ENCODE results near the gene SKOR2.
"Not testable (repeated sequence)": the region's sequence is repeated elsewhere in the genome, so short reads cannot be mapped to it uniquely, and the experiment has no call there.

Gene SKOR2

DNA sequence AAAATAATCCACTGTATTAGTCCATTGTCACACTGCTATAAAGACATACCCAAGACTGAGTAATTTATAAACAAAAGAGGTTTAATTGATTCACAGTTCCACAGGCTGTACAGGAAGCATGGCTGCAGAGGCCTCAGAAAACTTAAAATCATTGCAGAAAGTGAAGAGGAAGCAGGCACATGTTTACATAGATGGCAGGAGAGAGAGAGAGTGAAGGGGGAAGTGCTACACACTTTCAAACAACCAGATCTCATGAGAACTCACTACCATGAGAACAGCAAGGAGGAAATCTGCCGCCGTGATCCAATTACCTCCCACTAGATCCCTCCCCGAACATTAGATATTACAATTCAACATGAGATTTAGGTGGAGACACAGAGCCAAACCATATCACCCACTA lies 55.5 kb downstream of the SKOR2 start:
- DNase-seq (ENCODE audit: low read depth), result not testable (repeated sequence)

DNA sequence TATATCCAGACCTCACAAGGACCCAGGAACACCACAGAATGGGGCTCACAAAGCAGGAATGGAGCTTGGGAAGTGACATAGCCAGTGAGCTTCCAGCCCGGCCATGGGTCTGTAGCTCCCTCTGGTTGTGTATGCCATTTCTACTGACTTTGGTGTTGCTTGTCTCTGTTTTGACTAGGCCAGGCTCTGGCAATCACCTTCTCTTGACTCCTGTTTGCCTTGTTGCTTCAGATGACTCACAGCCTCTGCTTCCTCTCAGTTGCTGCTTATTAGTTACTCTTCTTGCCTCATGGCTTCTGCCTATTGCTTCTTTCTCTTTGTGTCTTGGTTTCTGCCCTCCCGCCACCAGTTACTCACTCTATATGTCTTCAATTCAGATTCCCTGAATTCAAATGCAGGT lies 59.5 kb downstream of the SKOR2 start:
- DNase-seq (ENCODE audit: low read depth), result no peak

DNA sequence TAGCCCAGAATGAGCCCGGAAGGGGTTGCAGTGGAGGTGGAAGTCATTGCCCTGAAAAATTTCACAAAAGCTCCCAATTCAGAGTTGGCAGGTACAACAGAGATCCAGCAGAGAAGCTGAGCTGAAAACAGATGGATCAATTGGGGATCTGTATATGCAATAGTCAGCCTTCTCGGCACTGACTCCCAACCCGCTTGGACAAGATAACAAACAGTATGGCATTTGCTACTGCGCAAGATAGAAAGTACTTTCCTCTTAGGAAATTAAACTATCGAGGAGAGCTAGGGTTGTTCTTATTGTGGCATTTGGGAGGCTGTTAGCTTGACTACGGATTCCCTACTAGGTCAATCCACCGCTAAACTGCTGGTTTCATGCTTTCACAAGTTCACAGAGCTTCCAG lies 63.7 kb downstream of the SKOR2 start:
- DNase-seq (ENCODE audit: low read depth), result no peak

DNA sequence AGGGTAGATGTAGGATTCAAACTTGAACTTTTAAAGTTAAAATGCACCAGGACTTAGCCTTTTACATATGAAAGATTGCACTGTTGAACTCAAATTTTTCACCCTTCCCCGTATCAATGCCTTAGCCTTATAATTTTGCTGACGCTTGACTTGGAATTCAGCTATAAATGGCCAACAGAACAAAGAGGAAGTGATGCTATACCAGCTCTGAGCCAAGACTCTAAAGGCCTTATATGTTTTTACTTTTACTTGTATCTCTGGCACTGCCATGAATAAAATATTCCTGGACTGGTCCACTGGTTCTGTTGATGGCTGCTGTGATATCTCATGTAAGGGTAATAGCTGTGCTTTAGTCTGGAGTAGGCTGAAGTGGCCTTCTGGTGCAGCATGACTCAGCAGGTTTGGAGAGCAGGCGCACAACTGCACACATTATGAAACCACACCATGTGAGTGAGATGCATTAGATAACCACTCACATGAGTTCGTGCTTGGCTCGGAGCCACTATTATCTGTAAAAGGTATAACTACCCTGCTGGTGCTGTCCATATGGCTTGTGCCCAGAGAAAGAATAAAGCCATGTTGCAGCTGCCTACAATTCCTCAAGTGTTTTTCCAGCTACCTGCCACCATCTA lies 66.9 kb downstream of the SKOR2 start:
- no peak for DNase-seq (ENCODE audit: low read depth)

DNA sequence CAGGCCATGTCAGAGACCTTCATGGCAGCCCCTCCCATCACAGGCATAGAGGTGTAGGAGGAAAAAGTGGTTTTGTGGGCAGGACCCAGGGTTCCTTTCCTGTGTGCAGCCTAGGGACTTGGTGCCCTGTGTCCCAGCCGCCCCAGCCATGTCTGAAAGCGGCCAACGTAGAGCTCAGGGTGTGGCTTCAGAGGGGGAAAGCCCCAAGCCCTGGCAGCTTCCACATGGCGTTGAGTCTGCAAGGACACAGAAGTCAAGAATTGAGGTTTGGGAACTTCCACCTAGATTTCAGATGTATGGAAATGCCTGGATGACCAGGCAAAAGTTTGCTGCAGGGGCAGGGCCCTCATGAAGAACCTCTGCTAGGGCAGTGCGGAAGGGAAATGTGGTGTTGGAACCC lies 69.3 kb downstream of the SKOR2 start:
- not testable (repeated sequence) for DNase-seq (ENCODE audit: low read depth)

DNA sequence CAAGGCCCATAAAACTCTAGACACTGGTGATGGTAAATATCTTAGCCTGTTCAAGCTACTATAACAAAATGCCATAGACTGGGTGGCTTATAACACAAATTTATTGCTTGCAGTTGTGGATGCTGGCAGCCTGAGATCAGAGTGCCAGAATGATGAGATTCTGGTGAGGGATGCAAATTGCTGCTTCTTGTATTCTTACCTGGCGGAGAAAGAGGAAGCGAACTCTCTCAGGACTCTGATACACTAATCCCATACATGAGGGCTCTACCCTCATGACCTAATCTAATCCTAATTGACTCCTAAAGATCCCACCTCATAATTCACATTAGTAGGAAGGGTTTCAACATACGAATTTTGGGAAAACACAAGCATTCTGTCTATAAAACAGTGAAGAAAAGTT lies 70.7 kb downstream of the SKOR2 start:
- DNase-seq (ENCODE audit: low read depth), result no peak

DNA sequence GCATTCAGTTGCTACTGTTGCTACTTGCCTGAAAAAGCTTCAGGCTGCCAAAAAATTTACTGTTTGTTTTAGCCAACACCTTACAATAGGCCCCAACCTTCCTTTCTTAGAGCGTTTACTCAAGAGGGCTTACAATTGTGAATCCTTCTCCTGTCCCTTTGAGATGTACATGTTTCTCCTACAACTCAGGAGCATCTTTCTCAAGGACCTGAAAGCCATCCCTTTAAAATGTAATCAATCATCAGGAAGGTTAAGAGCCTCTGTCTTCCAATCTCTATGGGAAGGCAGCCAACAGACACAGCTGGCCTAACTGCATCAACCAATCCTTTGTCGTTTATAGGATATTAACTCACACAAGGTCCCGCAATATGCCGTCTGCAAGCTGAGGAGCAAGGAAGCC lies 71.9 kb downstream of the SKOR2 start:
- DNase-seq (ENCODE audit: low read depth), result no peak

DNA sequence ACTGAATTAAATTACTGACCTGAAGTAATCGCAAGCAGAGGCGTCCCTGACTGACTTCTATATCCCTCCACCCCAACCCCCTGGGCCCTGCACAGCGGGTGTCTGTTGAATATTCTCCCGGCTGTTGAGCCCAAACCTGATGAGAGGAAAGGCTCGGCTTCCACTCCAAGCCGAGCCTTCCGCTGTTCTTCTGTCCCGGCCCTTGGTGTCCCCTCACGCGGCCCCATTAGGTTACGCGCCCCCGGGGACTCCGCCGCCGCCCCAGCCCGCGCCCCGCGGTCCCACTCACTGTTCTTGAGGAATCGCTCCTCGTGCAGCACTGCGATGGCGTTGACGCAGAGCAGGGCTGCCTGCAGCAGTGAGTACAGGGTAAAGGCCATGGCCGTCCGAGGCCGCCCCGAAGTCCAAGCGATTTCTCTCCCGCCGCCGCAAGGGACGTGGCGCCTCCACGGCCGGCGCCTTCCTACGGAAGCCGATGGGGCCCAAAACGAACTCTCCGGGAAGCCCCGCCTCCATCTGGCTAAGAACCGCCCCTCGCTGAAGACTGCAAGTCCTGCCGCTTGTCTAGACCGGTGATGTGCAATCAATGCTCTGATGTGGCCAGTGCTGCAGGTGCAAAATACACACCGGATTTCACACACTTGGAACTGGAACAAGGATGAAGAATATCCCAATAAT lies 75.4 kb downstream of the SKOR2 start, which contains the start of gene IER3IP1:
Gene IER3IP1, minus strand, starts transcription at position 467 of the 678 bp plus-strand sequence. Its CDS starts 87 bp downstream, at position 380.
- DNase-seq (ENCODE audit: low read depth), result peak; percentile 86

DNA sequence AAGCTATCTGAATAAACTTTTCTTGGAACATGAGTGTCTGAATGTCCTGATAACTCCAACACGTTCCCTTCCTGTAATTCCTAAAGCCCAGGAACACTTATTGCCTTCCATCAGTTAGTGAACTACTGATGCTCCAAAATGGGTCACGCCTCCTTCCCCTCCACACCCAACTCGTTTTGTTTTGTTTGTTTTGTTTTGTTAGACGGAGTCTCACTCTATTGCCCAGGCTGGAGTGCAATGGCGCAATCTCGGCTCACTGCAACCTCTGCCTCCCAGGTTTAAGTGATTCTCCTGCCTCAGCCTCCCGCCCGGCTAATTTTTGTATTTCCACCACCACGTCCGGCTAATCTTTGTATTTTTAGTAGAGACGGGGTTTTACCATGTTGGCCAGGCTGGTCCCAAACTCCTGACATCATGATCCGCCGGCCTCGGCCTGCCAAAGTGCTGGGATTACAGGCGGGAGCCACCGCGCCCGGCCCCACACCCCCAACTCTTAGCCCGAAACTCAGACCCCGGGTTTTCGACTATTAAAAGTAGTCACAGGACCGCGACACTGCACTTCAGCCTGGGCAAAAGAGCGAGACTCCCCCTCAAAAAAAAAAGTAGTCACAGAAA lies 76.1 kb downstream of the SKOR2 start:
- DNase-seq (ENCODE audit: low read depth), result no peak

DNA sequence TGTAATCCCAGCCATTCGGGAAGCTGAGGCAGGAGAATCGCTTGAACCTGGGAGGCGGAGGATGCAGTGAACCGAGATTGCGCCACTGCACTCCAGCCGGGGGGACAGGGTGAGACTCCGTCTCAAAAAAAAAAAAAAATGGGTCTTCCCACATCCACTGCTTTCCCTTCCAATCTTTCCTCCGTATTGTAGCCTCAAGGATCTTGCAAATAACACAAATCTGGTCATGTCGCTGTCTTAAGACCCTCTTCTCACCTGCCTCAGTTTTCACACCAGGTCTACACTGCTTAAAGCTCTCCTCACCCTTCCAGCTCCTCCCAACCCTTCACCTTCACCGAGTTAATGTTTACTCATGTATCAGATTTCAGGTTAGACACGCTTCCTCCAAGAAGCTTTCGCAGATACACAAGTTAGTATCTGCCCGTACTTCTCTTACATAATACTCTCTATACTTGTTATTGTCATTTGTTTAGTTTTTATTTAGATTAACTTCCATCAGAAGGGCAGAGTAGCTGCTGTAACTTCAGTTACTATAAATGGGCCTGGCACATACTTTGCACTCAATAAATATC lies 76.8 kb downstream of the SKOR2 start:
- DNase-seq (ENCODE audit: low read depth), result no peak

DNA sequence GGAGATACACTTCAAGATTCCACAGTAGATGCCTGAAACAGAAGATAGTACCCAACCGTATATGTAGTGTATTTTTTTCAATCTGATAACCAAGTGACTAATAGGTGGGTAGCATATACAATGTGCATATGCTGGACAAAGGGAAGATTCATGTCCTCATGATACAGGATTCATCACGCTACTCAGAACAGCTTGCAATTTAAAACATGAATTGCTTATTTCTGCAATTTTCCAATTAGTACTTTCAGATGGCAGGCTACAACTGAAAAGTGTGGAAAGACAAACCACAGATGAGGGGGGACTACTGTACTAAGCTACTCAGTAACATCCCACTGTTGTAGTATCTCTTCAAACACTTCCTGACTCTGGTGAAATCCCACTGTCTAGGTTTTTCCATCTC lies 79.0 kb downstream of the SKOR2 start:
- no peak for DNase-seq (ENCODE audit: low read depth)

DNA sequence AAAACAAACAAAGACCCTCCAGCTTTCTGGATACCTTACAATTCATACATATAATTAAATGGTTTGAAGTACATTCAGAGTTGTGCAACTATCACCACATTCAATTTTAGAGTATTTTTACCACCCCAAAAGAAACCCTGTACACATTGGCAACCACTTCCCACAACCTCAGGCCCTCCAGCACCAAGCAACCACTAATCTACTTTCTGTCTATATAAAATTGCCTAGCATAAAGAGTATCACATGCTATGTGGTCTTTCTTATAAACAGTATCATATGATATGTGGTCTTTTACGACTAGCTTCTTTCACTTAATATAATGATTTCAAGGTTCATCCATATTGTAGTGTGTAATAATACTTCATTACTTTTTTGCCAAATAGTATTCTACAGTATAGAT lies 82.5 kb downstream of the SKOR2 start:
- DNase-seq (ENCODE audit: low read depth), result no peak

DNA sequence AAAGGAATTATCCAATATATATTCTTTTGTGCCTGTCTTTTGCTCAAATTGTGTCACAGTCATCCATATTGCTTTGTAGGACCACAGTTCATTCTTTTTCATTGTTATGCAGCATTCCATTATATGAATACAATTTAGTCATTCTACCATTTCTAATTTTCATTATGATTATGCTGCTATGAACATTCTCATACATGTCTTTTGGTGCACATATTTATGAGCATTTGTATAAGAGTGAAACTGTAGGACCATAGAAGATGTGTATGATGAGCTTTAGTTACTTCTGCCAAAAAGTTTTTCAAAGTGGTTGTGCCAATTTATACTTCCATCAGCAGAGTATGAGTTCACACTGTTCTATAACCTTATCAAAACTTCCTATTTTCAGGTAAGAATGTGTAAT lies 83.0 kb downstream of the SKOR2 start:
- no peak for DNase-seq (ENCODE audit: low read depth)

DNA sequence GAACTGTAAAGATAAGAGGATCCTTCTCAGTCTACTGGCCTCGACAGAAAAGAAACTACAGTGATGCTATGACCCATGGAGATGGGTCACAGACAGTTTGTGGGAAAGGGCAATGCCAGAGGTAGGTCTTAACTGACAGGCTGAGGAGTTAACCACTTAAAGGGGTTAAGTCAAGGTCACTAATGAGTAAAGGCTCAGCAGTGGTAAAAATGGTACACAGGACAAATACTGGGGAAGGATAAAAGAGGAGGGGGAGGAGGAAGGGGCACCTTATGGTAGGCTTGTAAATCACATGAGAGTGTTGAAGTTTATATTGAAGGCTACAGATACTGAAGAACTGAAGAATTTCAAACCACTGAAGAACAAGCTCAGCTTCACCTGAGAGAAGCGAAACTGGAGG lies 85.2 kb downstream of the SKOR2 start:
- no peak for DNase-seq (ENCODE audit: low read depth)

DNA sequence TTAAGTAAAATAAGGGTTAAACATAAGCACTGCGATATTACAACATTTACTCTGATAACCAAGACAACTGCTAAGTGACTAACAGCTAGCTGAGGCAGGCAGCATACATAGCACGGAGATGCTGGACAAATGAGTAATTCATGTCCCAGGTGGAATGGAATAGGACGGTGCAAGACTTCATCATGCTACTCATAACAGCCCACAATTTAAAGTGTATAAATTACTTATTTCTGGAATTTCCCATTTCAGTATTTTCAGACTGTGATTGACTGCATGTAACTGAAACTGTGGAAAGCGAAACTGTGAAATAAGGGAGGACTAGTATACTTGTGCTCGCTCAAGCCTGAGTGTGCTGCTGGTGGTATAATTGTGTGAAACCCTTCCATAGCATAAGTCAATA lies 88.2 kb downstream of the SKOR2 start:
- no peak for DNase-seq (ENCODE audit: low read depth)

DNA sequence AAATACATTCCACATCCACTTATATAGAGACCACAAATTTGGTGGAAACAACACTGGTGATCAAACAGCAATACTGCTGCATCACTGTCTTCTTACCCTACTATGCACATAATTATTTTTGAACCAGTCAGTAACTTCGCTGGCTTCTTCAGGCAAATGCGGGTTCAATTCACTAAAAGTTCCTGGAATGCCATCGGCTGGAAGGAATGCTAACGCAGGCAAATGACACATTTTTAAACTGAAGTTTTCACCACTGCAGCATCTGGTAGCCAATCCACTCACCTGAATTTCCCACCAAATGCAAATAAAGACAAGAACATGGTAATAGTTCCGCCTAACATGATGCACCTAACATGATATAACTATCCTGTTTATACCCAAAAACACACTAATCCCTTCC lies 91.2 kb downstream of the SKOR2 start:
- DNase-seq (ENCODE audit: low read depth), result no peak

DNA sequence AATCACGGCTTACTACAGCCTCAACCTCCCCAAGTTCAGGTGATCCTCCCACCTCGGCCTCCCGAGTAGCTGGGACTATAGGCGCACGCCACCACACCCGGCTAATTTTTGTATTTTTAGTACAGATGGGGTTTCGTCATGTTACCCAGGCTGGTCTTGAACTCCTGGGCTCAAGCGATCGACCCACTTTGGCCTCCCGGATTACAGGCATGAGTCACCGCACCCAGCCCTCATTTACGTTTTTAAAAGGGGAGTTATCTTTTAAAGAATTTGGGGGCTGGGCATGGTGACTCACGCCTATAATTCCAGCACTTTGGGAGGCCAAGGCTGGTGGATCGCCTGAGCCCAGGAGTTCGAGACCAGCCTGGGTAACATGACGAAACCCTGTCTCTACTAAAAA lies 93.1 kb downstream of the SKOR2 start:
- not testable (repeated sequence) for DNase-seq (ENCODE audit: low read depth)
